ENCODE data around the gene PIK3CB. TPM values are rescaled to one million over a fixed set of nuclear protein-coding genes. Genes with fewer than 3 reads are reported as not detected.

Gene PIK3CB
- total RNA-seq, 1 experiment from 2014 or later = 35.6 TPM

- Histone ChIP-seq H2AK5ac (ENCODE audit: insufficient read length, low read length) (no peak overlapping the region), H3K4me2 (ENCODE audit: insufficient read depth, insufficient read length, low read length) (no peak overlapping the region), H3K79me2 (ENCODE audit: insufficient read depth, low read length) (no peaks in the 10 kb centered on the region), H3K23ac (ENCODE audit: insufficient read length, low read depth, low read length) (no peak overlapping the region), H4K20me1 (ENCODE audit: control insufficient read depth, insufficient read depth, insufficient read length) (no peaks in the 10 kb centered on the region), H3K9me3 (ENCODE audit: control insufficient read depth, low read depth, low read length) (no peaks in the 10 kb centered on the region), H2BK5ac (ENCODE audit: insufficient read length, low read length) (no peak overlapping the region), H4K91ac (ENCODE audit: insufficient read length, low read depth, low read length) (no peak overlapping the region), H3K14ac (ENCODE audit: insufficient read depth, low read length) (no peak overlapping the region), H3K79me1 (ENCODE audit: insufficient read depth, low read depth, low read length, poor library complexity, severe bottlenecking) (no peaks in the 10 kb centered on the region), H3K4me1 (ENCODE audit: insufficient read depth, low read length) (no peaks in the 10 kb centered on the region), H3K56ac (ENCODE audit: insufficient read length, low read depth, low read length) (no peak overlapping the region), H3K27ac (ENCODE audit: insufficient read length, low read depth, low read length) (no peak overlapping the region), H4K5ac (ENCODE audit: insufficient read length, low read depth, low read length) (no peak overlapping the region), H3K4ac (ENCODE audit: low read depth, low read length) (no peak overlapping the region), H2BK120ac (ENCODE audit: low read depth, low read length, poor library complexity, severe bottlenecking) (no peak overlapping the region), H2BK15ac (ENCODE audit: low read depth, low read length) (no peak overlapping the region), H3K27me3 (ENCODE audit: insufficient read depth, low read length) (no peaks in the 10 kb centered on the region), H3K9ac (ENCODE audit: extremely low read depth, insufficient read length, low read length) (no peak overlapping the region), H2BK12ac (ENCODE audit: insufficient read length, low read depth, low read length) (no peak overlapping the region), H2AFZ (ENCODE audit: low read length) (no peak overlapping the region), H3K23me2 (ENCODE audit: insufficient read length, low read depth, low read length, poor library complexity, severe bottlenecking) (no peaks in the 10 kb centered on the region), H3K18ac (ENCODE audit: insufficient read length, low read depth, low read length) (no peak overlapping the region), H3T11ph (ENCODE audit: low read length) (no peak overlapping the region), H4K8ac (replicated peaks; ENCODE audit: insufficient read length, low read depth, low read length) (no peak overlapping the region), H2BK20ac (ENCODE audit: low read depth, low read length, poor library complexity, severe bottlenecking) (no peak overlapping the region)
- no peak for TF ChIP-seq CTCF (conservative IDR thresholded peaks at IDR 0.05)
- H3K9me3 Mint-ChIP-seq = no peaks in the 10 kb centered on the region
- H3K4me3 Mint-ChIP-seq = no peak overlapping the region
- no peaks in the 10 kb centered on the region for H3K27me3 Mint-ChIP-seq (ENCODE audit: low read depth)
- no peaks in the 10 kb centered on the region for H3K36me3 Mint-ChIP-seq (ENCODE audit: insufficient read depth in 1 of 3, low read depth in 3 of 3)
- no peak overlapping the region for H3K27ac Mint-ChIP-seq
- H3K4me1 Mint-ChIP-seq = no peaks in the 10 kb centered on the region
- DNase-seq = no peak
Measured at GRCh38 chr3:138624518-138624917, 210.2 kb downstream of the PIK3CB start.
